ENCODE data around the gene SNIP1.
"Not testable (repeated sequence)": the region's sequence is repeated elsewhere in the genome, so short reads cannot be mapped to it uniquely, and the experiment has no call there.

The SNIP1 gene

DNA sequence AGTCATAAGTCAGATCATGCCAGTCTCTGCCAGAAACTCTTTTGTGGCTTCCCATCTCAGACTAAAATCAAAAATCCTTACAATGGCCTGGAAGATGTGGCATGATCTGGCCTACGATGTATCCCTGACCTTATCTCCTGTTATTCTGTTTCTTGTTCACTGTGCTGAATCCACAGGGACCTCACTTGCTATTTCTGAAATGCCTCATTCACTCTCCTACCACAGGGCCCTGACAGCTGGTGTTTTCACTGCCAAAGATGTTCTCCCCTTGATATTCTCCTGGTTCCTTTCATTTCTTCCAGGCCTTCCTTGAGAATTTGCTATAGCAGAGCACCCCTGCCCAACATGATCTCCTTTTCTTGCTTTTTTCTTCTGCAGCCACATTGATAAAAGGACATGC lies 4.3 kb upstream of the SNIP1 start:
- no peak for DNase-seq

DNA sequence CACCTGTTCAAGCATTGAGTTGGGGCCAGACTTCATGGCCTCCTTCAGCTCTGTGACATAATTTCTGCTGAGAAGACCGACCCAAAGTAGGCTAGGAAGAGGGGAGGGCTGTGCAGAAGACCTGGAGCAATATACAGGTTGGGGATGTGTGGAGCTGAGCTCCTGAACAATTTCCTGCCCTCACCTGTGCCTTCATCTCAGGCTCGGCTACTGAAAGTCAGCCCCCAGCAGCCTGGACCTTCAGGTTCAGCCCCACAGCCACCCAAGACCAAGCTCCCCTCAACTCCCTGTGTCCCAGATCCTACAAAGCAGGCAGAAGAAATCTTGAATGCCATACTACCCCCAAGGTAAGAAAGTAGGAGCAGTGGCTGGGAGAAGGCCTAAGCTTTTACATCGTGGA lies 3.3 kb upstream of the SNIP1 start:
- no peak for DNase-seq

DNA sequence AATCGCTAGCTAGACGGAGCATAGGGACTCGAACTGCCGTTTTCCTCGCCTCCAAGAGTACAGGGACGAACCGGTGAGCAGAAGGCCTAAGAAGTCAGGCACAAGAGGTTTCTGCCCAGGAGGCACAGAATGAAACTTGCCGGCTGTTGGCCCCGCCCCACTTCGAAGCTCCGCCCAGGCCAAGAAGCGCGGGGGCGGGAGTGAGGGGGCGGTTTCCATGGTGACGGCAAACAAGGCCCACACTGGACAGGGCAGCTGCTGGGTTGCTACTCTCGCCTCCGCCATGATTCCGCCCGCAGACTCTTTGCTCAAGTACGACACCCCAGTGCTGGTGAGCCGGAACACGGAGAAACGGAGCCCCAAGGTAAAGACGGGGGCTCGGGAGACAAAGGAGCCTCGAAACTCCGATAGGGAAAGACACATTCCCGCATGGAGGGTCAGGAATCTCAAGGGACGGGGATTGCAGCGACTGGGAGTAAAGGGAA lies 2.7 kb upstream of the SNIP1 start, which contains the start of gene DNALI1:
DNALI1 (plus strand) TSS at position 229 of the 485 bp plus-strand sequence; CDS start at position 284, 55 bp downstream.
- no peak for DNase-seq

DNA sequence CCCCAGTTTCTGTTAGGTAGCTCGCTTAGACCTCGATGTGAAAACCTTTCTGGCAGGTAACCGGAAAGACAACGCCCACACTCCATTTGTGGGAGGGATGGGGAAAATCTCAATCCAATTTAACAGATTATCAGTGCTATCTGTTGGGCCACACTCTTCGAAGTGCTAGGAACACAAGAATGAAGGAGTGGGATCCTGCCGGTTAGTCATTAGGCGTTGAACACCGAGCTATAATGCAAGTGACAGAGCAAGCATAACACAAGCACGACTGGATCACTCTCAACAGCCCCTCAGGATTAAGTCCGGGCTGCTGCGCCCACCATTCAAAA lies 531 bp downstream of the SNIP1 start:
- DNase-seq = no peak

DNA sequence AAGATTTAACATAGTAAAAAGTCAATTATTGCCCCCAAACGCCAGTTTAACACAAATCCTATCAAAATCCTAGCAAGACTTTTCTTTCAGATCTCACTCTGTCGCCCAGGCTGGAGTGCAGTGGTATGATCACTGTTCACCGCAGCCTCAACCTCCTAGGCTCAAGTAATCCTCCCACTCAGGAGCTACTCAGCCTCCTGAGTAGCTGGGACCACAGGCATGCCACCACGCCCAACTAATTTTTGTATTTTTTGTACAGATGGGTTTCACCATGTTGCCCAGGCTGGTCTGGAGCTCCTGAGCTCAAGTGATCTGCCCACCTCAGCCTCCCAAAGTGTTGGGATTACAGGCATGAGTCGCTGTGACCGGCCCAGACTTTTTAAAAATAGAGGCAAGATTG lies 4.8 kb downstream of the SNIP1 start:
- no peak for DNase-seq

DNA sequence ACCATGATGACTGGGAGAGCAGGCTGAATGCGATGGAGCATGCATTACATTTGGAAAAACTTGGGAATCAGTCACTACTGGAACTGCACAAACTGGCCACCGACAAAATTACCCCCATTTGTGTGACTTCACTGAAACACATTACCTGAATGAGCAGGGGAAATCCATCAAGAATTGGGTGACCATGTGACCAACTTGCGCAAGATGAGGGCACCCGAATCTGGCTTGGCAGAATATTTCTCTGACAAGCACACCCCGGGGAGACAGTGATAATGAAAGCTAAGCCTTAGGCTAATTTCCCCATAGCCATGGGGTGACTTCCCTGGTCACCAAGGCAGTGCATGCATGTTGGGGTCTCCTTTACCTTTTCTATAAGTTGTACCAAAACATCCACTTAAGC lies 9.1 kb downstream of the SNIP1 start:
- DNase-seq = no peak

DNA sequence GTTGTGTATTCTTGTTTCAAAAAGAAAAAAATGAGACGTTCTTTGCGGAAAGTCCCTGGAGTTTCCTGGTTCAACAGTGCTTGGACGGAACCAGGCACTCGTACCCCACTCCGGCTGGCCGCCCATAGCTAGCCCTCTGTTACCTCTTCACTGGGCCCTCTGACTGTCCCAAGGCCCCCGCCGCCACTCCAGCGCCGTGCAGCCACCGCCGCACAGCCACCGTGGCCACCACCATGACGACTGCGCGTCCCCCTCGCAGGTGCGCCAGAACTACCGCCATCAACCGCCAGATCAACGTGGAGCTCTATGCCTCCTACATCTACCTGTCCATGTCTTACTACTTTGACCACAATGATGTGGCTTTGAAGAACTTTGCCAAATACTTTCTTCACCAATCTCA lies 9.6 kb downstream of the SNIP1 start:
- no peak for DNase-seq

DNA sequence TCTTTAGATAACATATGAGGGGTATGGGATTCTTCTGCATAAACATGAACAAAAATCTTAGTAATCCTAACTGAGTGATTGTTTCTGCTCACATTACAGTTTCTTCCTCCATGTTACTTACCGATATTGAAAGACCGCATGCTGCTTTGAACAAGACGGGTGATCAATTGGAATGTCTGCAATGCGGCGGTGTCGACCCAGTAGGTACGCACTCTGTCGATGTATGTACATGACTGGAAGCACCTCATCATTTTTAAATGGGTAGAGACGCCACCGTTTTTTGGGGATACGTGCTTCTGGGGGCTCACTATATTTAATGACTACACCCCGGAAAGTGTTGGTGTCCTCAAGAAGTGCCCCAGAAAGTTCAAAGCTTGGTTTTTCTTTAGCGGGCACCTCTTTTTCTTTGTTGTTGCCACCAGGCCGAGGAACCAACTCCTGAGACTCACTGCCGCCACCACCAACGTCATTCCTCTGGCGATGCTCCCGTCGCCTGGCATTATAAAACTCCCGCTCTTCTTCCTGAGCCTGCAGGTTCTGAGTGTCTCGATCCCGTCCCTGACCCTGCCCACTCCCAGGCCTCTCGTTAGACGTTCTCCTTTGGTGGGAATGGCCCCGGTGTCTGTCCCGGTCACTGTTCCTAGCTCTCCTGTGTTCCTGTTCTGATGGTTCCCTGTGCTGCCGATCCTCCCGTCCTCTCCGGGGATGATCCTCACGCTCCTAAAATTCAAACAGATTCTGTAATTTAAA lies 13.9 kb downstream of the SNIP1 start:
- no peak for DNase-seq

DNA sequence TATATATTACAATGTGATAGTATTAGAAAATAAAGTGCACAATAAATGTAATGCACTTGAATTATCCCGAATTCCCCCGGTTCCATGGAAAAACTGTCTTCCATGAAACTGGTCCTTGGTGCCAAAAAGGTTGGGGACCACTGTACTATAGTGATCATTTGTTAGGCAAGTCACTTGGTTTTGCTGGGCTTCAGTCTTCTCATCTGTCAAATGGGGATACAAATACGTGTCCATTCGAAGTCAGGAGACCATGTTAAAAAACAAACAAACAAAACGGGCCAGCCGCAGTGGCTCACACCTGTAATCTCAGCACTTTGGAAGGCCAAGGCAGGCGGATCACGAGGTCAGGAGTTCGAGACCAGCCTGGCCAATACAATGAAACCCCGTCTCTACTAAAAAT lies 14.9 kb downstream of the SNIP1 start:
- DNase-seq = not testable (repeated sequence)

DNA sequence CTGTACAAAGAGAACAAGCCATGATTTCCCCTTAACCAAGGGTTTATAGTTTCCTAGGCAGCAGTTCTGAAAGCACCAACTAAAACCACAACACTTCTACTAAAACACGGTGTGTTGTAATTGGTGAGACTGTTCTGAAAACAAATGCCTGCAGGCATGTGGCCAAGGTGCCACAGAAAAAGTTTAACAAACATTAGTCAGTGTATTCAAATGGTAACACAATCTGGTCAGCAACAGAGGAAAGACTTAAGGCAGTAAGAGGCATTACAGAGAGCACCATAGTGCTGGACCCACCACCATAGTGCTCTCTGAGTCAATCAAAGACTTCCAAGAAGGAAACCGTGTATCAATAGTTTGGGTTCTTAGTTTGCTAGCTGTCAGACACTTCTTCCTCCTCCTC lies 16.7 kb downstream of the SNIP1 start:
- no peak for DNase-seq

DNA sequence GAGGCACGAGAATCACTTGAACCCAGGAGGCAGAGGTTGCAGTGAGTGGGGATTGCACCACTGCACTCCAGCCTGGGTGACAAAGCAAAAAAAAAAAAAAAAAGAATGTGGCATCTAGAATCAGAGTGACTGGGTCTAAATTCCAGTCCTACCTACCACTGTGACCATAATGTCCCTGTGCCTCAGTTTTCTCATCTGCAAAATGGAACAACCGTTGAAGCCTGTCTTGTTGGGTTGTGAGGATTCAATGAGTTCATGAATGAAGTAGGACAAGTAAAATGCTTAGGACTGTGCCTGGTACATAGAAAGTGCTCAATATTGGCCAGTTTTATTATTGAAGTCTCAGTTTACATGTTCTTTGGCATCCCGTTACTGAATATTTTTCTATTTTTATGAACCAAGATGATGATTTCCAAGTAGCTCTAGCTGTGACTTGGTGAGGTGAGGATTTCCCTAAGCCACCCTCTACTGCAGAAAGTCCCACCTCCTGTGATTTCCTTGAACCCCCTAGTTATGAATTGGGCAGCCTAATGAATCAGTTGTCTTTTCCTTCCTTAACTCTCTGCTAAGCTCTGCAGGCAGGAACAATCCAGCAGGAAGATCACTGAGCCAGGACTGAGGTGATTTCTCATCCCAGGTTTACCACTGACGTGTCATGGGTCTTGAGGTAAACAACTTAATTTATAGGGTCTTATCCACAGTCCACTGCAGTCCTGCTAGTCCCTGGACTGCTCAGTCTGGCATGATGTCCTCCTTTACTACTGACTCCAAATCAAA lies 20.6 kb downstream of the SNIP1 start:
- DNase-seq = no peak

DNA sequence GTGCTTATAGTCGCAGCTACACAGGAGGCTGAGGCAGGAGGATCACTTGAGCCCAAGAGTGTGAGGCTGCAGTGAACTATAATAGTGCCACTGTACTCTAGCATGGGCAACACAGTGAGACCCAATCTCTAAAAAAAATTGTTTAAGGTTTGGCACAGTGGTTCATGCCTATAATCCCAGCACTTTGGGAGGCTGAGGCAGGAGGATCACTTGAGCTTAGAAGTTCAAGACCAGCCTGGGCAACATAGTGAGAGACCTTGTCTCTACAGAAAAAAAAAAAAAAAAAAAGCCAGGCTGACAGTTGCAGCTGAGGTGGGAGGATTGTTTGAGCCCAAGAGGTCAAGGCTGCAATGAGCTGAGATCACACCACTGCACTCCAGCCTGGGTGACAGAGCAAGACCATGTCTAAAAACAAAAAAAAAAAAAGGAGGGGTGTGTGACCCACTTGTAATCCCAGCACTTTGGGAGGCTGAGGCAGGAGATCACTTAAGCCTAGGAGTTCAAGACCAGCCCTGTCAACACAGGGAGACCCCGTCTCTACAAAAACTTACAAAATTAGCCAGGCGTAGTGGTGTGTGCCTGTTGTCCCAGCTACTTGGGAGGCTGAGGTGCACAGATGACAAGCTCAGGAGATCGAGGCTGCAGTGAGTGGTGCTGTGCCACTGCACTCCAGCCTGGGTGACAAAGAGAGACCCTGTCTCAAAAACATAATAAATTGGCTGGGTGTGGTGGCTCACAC lies 21.5 kb downstream of the SNIP1 start:
- not testable (repeated sequence) for DNase-seq

DNA sequence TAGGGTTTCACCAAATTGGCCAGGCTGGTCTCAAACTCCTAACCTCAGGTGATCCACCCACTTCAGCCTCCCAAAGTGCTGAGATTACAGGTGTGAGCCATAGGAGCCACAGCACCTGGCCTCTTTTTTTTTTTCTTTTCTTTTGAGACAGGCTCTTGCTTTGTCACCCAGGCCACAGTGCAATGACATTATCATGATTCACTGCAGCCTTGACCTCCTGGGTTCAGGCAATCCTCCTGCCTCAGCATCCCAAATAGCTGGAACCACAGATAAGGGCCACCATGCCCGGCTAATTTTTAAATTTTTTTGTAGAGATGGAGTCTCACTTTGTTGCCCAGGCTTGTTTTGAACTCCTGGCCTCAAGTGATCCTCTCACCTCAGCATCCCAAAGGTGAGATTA lies 24.2 kb downstream of the SNIP1 start:
- DNase-seq = not testable (repeated sequence)

DNA sequence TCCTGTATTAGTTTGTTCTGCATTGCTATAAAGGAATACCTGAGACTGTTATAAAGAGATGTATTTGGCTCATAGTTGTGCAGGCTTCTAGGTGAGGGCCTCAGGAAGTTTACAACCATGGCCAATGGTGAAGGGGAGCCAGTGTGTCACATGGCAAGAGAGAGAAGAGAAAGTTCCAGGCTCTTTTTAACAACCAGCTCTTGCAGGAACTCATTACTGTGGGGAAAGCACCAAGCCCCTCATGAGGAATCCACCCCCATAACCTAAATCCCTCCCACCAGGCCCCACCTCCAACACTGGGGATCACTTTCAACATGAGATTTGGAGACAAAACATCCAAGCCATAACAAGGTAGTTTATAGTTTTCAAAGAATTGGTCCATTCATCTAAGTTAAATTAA lies 34.5 kb downstream of the SNIP1 start:
- DNase-seq = no peak

DNA sequence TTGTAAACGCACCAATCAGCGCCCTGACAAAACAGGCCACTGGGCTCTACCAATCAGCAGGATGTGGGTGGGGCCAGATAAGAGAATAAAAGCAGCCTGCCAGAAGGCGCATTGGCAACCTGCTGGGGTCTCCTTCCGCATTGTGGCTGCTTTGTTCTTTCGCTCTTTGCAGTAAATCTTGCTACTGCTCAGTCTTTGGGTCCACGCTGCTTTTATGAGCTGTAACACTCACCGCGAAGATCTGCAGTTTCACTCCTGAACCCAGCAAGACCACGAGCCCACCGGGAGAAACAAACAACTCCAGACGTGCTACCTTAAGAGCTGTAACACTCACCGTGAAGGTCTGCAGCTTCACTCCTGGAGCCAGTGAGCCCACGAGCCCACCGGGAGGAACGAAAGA lies 35.2 kb downstream of the SNIP1 start:
- not testable (repeated sequence) for DNase-seq

DNA sequence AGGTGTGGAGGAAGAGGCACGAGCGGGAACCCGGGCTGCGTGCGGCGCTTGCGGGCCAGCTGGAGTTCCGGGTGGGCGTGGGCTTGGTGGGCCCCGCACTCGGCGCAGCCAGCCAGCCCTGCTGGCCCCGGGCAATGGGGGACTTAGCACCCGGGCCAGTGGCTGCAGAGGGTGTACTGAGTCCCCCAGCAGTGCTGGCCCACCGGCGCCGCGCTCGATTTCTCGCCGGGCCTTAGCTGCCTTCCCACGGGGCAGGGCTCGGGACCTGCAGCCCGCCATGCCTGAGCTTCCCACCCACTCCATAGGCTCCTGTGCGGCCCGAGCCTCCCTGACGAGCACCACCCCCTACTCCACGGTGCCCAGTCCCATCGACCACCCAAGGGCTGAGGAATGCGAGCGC lies 35.9 kb downstream of the SNIP1 start:
- DNase-seq = not testable (repeated sequence)

DNA sequence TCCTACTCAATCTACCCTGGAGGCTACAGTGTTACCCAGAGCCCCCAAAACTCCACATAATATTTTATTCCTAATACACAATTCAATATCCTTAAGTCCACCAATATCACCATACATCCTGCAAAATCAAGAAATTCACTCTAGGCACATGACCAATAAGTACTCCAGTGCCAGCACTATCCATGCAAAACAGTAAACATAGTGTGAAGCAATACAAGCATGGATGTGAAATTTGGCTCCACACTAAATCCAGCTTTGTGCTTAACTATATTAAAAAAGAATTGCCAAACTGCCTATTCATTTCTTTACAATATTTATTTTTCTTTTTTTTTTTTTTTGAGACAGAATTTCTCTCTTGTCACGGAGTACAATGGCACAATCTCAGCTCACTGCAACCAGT lies 36.5 kb downstream of the SNIP1 start:
- no peak for DNase-seq

DNA sequence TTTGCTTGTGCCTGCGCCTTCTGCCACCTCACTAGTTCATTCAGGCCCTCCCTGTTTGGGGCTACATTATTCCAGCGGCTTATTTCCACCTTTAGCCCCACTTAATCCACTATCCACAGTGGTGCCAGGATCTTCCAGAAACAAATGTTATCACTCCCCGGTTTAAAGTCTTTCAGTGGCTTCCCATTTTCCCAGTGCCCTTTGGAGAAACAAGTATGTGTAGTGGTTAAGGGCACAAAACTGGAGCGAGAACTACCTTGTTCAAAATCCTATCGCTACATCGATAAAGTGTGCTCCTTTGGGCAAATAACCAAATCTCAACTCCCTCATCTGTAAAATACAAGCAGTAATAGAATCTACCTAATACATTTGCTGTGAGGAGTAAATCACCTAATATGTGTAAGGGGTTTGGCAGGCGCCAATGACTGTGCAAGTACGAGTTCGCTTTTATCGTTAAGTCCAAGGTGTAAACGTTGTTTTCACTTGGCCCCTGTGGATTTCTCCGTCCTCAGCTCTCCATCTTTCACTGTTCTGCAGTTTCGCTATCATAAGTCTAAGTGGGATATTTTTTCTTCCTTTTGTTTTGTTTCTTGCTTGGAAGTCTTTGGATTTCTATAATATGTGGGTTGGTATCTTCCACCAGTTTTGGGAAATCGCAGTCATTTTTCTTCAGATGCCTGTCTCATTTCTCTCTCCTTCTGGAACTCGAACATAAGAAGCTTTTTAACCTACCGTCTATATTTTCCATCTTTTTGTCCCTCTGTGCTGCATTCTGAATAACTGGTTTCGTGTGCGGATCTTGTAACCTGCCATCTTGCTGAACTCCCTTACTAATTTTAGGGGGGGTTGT lies 38.7 kb downstream of the SNIP1 start:
- no peak for DNase-seq

DNA sequence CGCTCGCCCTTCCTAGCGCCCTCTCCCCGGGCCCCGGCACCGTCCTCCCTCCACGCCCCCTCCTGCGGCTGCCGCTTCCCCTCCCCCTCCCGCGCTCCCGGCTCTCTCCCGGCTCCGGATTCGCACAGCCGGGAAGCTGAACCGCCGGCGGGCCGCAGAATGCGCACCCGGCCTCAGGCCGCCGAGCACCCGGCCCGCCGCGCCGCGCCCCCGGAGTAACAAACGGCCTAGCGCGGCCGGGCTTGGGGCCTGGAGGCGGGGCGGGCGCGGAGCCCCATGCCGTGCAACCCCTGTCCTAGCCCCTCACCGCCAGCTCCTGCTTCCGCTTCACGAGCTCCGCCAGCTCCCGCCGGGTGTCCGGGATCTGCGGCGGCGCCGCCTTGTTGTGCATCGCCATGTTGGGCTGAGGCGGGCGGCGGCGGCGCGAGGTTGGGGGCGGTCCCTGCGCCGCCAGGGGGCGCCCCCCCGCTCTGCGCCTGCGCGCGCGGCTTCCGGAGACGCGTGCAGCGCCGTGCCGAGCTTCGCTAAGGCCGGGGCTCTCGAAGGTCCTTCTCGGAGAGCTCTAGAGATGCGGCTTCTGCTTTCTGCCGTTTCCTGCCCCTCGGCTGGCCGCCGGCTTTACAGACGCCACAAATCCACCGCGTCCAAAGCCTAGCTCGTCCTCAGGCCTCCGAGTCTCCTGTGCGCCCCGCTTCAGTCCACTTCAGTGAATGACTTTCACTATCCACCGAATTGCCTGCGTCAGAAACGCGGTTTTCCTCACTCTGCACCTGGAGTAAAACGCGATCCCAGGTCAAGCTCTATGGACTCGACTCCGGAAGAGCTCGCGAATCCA lies 39.5 kb downstream of the SNIP1 start, which contains the start of gene MEAF6:
MEAF6 (minus strand) TSS at position 417 of the 835 bp plus-strand sequence; CDS start at position 397, 20 bp downstream.
- DNase-seq = no peak

DNA sequence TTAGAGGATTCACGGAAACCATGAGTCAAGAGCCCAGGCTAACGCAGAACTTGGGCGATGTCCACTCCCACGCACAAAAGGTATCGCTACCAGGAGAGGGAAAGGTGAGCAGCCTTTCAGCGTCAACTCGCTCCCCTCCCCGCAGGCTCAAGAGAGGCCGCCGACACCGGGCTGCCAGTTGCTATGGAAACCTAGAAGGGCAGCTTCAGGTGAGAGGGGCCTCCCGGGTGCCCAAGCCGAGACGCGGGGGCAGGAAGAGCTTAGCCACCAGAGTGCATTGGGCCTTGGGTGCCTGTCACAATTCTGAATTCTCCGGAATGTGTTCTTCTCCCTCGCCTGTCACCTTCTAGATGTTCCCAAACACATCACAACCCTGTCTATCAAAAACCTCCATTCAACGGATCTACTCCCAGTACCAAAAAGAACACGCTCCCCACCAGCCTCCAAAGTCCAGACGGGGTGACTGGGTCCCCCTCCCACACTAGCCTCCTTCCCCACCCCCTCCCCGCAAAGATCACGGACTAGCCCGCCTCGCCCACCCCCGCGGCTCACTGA lies 40.2 kb downstream of the SNIP1 start:
- no peak for DNase-seq

DNA sequence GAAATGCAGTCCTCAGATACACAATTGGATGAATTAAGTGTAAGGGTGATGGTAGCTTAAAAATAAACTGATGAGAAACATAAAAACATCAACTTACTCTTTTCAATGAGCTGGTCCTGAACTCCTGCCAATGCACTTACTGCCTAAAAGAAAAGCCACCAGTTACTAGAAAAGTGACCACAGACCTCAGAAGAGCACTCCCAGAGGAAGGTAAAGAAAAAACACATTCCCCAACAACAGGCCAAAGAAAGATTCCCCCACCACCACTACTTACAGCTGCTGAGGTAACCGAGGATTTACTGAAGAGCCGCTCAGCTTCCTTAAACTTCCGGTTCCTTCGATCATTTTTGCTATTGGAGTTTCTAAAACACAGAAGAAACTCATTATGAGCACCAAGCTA lies 44.9 kb downstream of the SNIP1 start:
- DNase-seq = no peak
